RWPE1 (cell line): ENCODE measurements around the gene APBB2.

Source experiments
- CTCF ChIA-PET: fragments of 350-600 bp; sonication (Branson Sonifier 250); formaldehyde crosslinking; extraction: SDS; loops from one replicate; lab custom pipeline; 2021; lab: Yijun Ruan, JAX
- POLR2A ChIA-PET: fragments of 400-600 bp; formaldehyde crosslinking; extraction: SDS; loops from one replicate; lab custom pipeline; 2020; ENCODE audit warnings: antibody characterized with exemption; ENCODE audit not compliant: low non-redundant PET; lab: Yijun Ruan, JAX
- DNase-seq: peaks from one replicate; pipeline ENCODE4 v3.0.0; 2012; ENCODE audit warnings: low spot score
- H3K27ac ChIP-seq: fragments of 450-650 bp; 2 replicates; pipeline ENCODE4 v1.5.1; 2017
- CTCF ChIP-seq: fragments of 450-650 bp; conservative IDR thresholded peaks from 2 replicates; pipeline ENCODE4 v1.5.1; 2017; ENCODE audit warnings: low read depth, mild to moderate bottlenecking

The APBB2 gene

GRCh38 chr4:41172786-41173185 lies 41.6 kb downstream of the APBB2 start:
- no peak for DNase-seq
- no peak for TF ChIP-seq CTCF
- POLR2A ChIA-PET, result no interaction called here
- CTCF ChIA-PET, result interaction anchor here (0.6 to 2.0 kb wide), 2 partner anchors 9 to 12 kb away, joined by 3 to 6 read pairs; no protein-coding TSS in a partner anchor
- H3K27ac ChIP-seq, result no peak overlapping the region

- POLR2A ChIA-PET, result no interaction called here
- no peak for DNase-seq
- TF ChIP-seq CTCF, result no peak
- peak overlapping the region; percentile 44; the same call in 1 of the 2 replicates for H3K27ac ChIP-seq
- CTCF ChIA-PET, result no interaction called here
Observed at GRCh38 chr4:41169256-41169800, 45.0 kb downstream of the APBB2 start.

GRCh38 chr4:41167191-41167590 lies 47.2 kb downstream of the APBB2 start:
- peak overlapping the region; percentile 19; the same call in 1 of the 2 replicates for H3K27ac ChIP-seq
- no peak for DNase-seq
- TF ChIP-seq CTCF, result no peak
- POLR2A ChIA-PET, result no interaction called here
- CTCF ChIA-PET, result no interaction called here

- no peak overlapping the region for H3K27ac ChIP-seq
- ChIA-PET POLR2A (no interaction called here), CTCF (interaction anchor here (1.4 kb wide), 1 partner anchor 9 kb away, joined by 6 read pairs; no protein-coding TSS in a partner anchor)
- DNase-seq, result no peak
- TF ChIP-seq CTCF, result no peak
Observed at GRCh38 chr4:41164405-41164804, 49.9 kb downstream of the APBB2 start.

GRCh38 chr4:41161355-41161754 lies 53.0 kb downstream of the APBB2 start:
- TF ChIP-seq CTCF, result no peak
- no peak for DNase-seq
- ChIA-PET POLR2A (no interaction called here), CTCF (interaction anchor here (0.9 kb wide), 1 partner anchor 11 kb away, joined by 3 read pairs; no protein-coding TSS in a partner anchor)
- H3K27ac ChIP-seq, result peak overlapping the region; percentile 98

- ChIA-PET CTCF (interaction anchor here (0.7 to 0.9 kb wide), 2 partner anchors 12 to 13 kb away, joined by 3 to 6 read pairs; no protein-coding TSS in a partner anchor), POLR2A (no interaction called here)
- TF ChIP-seq CTCF, result no peak
- peak overlapping the region; percentile 98 for H3K27ac ChIP-seq
- peak; percentile 27 for DNase-seq
Observed at GRCh38 chr4:41160856-41161255, 53.5 kb downstream of the APBB2 start.
